ENCODE data around the gene MRPL41.
"Not testable (repeated sequence)": the region's sequence is repeated elsewhere in the genome, so short reads cannot be mapped to it uniquely, and the experiment has no call there.

MRPL41 gene

DNA sequence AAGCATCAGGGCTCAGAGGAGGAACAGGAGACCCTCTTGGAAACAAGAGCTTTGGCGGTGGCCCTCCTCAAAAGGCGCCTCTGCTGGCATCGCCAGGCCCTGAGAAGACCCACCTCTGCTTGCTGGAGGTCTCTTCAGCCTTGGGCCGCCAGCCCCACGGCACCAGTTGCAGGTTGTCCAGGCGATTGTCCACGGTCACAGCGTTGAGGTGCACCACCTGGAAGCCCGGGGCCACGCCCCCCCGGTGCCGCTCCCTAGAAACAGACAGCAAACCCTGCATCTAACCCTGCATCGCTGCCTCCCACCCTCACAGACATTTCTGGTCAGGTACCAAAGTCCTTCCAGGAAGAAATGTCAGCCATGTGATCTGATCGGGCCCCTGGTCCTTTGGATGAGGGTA lies 35.2 kb downstream of the MRPL41 start:
- DNase-seq: no peak

DNA sequence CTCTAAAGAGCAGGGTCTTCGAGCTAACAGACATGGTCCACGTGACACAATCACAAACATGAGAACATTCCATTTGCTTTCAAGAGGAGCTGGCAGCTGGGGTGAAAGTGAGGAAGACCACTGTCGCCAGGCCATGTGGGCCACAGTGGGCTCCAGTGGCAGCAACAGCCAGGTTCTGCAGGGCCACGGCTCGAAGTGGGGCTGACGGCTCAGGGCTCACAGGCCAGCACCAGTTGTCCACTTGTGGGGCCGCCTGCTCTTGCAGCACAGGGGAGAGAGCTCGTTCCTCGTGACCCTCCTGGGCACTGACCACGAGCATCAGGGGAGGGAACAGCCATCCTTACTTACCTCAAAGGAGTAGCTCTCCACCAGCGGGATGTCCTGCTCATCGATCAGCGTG lies 36.6 kb downstream of the MRPL41 start:
- DNase-seq: no peak

DNA sequence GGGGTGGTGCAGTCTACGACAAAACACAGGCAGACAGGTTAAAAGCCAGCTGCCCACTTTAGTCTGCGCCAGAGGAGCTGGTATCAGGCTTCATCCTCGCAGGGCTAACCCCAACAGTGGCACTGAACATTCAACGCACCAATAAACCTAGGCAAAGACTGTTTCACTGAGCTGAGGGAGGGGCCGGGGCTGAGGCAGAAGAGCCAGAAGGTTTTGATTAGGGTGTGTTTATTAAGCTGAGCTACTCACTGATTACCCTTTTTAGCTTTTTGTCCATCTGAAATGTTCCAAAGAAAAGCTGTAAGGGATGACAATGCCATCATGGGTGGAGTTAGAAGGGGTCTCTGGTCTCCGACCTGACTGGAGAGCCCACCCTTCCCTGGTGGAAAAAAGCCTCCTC lies 37.2 kb downstream of the MRPL41 start:
- no peak for DNase-seq

DNA sequence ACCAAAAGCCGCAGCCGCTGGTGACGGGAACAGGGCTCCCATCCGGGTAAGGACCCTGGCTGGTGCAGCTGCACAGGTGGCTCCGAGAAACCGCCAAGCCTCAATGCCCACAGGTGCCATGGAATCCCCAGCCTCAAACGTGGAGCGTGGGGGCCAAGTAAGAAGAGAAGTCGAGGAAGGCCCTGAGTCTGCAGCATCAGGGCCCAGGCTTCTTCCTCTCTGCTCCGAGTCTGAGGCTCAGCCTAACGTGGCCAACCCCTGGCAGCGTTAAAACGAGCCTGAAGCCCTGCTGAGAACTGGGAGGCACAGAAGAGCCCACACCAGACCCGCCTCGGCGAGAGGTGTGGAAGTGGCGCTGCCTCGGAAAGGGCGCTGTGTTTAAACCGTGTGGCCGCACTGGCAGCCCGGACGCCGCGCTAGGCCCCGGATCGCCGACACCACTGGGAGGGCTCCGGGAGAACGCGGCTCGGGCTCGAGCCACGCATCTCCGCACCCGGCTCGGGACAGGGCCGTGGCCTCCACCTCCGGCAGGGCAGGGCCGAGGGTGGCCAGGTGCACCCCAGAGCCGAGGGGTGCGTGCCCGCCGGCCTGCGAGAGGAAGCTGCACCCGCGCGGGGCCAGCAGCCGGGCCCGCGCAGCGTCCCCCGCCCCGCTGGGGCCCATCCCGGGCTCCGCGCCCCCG lies 37.9 kb downstream of the MRPL41 start:
- peak in 2 of 3 donors; percentile 28 to 40 for DNase-seq

DNA sequence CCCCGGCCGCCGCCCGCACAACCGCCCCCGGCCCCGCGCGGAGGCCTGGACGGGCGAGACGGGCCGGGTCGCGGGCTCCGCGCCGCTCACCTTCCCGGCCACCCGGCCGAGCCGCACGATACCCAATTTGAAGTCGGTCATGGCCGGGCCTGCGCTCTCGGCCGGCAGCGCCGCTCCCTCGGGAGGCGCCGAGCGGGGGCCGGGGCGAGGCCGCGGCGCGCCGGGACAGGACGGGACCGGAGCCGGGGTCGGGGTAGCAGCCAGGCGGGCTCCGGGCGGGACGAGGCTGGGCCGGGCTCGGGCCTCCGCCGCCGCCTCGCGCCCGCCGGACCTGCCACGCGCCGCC lies 38.4 kb downstream of the MRPL41 start:
- DNase-seq: no peak

DNA sequence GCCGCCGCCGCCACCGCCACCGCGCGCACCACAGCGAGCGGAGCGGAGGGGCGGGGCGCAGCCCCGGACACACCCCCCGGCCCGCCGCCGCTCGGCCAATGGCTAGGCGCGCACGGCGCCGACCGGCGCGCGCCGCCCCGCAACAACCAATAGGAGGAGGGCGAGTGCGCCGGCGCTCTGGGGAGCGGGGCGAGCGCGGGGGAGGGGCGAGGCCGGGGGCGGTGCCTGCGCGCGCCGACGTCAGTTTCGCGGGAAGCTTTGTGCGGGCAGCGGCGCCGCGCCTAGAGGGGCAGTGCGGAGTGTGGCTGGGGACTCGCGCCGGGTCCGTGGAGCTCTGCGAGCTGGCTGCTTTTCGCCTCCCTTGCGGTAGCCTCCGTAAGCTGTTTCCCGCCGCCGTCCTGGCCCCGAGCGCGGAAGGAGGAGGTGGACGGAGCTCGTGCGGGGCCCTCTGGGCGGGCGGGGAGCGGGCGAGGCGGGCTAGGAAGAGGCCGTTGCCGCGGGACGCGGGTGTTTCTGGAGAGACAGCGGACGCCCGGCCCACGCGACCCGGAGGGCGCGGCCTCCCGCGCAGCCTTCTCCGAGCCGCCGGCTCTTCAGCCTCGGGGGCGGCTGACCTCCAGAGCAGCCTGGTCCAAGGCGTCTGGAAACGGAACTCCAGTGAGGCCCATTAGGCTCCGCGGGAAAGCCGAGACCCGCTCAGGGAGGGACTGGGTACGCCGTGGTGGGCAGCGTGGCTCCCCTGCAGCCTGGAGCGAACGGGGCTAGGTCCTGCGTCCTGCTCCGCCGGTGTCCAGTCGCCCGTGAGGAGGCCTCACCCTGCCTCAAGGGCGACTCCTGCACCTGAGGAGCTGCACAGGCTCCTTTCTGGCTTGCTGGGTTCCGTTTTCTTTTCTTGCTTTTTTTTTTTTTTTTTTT lies 39.0 kb downstream of the MRPL41 start, which contains the start of gene ZMYND19:
Gene ZMYND19, minus strand, starts transcription at position 44 of the 915 bp plus-strand sequence. CDS start 249 bp downstream, outside the sequence.
- DNase-seq: peak; percentile 95 to 99 (median 97)

DNA sequence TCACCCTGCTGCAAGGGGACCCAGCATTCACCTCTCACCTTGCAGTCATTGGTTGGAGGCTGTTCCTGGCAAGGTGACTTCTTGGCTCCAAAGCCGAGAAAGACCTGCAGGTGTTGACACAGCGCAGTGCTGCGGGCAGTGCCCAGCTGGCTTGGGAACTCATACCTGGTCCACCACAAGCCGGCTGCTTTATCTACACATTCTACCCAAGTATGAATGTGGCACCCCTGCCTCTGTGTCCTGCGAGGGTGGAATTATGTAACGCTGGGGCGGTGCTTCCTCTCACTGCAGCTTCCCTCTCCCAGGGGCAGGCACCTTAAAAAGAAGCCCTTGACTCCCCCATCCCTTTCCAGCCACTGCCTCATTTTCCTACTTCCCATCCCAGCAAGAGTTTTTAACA lies 41.1 kb downstream of the MRPL41 start:
- peak in 2 of 3 donors; percentile 48 to 55 for DNase-seq

DNA sequence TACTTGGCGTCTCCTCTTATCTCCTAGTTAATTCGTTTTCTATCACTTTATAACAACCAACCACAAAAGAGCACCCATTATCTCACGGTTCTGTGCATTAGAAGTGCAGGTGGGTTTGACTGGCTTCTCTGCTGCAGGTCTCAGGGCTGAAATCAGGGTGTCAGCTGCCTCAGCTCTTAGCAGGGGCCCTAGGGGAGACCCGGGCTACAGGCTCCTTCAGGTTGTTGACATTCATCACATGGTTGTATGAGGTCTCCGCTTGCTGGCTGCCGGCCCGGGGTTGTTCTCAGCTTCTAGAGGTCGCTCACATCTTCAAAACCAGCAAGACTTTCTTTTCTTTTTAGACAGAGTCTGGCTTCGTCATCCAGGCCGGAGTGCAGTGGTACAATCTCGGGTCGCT lies 41.5 kb downstream of the MRPL41 start:
- DNase-seq: no peak

DNA sequence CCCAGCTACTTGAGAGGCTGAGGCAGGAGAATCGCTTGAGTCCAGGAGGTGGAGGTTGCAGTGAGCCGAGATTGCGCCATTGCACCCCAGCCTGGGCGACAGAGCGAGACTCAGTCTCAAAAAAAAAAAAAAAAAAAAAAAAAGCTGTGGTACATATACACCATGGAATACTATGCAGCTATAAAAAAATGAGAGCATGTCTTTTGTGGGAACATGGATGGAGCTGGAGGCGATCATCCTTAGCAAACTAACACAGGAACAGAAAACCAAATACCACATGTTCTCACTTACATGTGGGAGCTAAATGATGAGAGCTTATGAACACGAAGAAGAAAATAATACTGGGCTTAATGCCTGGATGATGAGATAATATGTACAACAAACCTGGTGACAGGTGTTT lies 44.9 kb downstream of the MRPL41 start:
- not testable (repeated sequence) for DNase-seq

DNA sequence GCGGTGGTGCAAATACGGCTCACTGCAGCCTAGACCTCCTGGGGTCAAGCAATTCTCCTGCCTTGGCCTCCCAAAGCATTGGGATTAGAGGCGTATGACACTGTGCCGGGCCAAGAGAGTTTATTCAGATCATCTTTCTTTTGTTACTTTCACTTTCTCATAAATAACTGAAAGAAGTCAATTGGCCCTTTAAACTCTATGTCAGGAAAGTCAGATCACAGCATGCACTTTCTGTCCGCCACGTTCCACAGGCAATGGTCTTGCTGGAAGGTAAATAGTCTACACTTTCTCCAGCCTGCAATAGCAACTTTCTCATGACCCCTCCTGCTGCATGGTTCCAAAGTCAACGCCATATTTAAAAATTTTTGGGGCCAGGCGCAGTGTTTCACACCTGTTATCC lies 47.3 kb downstream of the MRPL41 start:
- DNase-seq: no peak

Measured in suppressor macrophage treated with lipopolysaccharide for 1 hour (primary cell).